ENCODE measurements around the gene CCDC77. TPM values are rescaled to one million over a fixed set of nuclear protein-coding genes. Genes with fewer than 3 reads are reported as not detected.

The CCDC77 gene
- total and polyA plus RNA-seq, 2 experiments from 2014 or later = 24.7 to 26.7 TPM

DNA sequence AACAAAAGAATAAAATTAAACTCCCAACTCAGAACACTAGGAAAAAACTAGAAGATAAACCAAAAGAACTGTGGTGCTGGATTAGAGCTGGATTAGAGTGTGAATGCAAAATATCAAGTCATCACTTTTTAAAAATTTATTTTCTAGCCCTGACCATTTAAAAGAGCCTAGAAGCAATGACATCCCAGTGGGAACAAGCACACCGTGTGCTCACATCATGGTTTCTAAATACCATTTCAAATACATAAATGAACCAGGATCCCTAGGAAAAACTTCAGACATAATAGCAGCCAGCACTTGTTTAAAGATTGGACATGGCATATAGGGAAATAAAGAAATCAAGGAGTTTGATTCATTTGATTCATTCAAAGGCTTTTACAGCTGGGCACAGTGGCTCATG, 42.4 kb upstream of the CCDC77 start:
- H3K9me3 Mint-ChIP-seq = peaks cover 11% of the 10 kb centered on the region; the same call in 2 of the 3 replicates
- H3K4me1 Mint-ChIP-seq = no peaks in the 10 kb centered on the region
- TF ChIP-seq ZNF114 (CRISPR knock-in tag; IDR thresholded peaks at IDR 0.05) (no peak), NANOG (IDR thresholded peaks at IDR 0.05; ENCODE audit: borderline replicate concordance) (no peak), EZH2 (IDR thresholded peaks at IDR 0.05; ENCODE audit: low read depth, unreplicated experiment) (no peak), POLR2AphosphoS5 (IDR thresholded peaks at IDR 0.05; ENCODE audit: low read depth) (no peak), EZH2phosphoT487 (IDR thresholded peaks at IDR 0.05; ENCODE audit: unreplicated experiment) (no peak), CREB1 (CRISPR knock-in tag; IDR thresholded peaks at IDR 0.05; ENCODE audit: low read depth) (no peak), JUNB (IDR thresholded peaks at IDR 0.05; ENCODE audit: unreplicated experiment) (no peak), STAT1 (IDR thresholded peaks at IDR 0.05; ENCODE audit: unreplicated experiment) (no peak), ZNF331 (CRISPR knock-in tag; IDR thresholded peaks at IDR 0.05; ENCODE audit: low read depth) (no peak)
- TF ChIP-seq, protein P1, sequence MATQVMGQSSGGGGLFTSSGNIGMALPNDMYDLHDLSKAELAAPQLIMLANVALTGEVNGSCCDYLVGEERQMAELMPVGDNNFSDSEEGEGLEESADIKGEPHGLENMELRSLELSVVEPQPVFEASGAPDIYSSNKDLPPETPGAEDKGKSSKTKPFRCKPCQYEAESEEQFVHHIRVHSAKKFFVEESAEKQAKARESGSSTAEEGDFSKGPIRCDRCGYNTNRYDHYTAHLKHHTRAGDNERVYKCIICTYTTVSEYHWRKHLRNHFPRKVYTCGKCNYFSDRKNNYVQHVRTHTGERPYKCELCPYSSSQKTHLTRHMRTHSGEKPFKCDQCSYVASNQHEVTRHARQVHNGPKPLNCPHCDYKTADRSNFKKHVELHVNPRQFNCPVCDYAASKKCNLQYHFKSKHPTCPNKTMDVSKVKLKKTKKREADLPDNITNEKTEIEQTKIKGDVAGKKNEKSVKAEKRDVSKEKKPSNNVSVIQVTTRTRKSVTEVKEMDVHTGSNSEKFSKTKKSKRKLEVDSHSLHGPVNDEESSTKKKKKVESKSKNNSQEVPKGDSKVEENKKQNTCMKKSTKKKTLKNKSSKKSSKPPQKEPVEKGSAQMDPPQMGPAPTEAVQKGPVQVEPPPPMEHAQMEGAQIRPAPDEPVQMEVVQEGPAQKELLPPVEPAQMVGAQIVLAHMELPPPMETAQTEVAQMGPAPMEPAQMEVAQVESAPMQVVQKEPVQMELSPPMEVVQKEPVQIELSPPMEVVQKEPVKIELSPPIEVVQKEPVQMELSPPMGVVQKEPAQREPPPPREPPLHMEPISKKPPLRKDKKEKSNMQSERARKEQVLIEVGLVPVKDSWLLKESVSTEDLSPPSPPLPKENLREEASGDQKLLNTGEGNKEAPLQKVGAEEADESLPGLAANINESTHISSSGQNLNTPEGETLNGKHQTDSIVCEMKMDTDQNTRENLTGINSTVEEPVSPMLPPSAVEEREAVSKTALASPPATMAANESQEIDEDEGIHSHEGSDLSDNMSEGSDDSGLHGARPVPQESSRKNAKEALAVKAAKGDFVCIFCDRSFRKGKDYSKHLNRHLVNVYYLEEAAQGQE (IDR thresholded peaks at IDR 0.05; ENCODE audit: unreplicated experiment) = no peak
- TF ChIP-seq, protein P2, sequence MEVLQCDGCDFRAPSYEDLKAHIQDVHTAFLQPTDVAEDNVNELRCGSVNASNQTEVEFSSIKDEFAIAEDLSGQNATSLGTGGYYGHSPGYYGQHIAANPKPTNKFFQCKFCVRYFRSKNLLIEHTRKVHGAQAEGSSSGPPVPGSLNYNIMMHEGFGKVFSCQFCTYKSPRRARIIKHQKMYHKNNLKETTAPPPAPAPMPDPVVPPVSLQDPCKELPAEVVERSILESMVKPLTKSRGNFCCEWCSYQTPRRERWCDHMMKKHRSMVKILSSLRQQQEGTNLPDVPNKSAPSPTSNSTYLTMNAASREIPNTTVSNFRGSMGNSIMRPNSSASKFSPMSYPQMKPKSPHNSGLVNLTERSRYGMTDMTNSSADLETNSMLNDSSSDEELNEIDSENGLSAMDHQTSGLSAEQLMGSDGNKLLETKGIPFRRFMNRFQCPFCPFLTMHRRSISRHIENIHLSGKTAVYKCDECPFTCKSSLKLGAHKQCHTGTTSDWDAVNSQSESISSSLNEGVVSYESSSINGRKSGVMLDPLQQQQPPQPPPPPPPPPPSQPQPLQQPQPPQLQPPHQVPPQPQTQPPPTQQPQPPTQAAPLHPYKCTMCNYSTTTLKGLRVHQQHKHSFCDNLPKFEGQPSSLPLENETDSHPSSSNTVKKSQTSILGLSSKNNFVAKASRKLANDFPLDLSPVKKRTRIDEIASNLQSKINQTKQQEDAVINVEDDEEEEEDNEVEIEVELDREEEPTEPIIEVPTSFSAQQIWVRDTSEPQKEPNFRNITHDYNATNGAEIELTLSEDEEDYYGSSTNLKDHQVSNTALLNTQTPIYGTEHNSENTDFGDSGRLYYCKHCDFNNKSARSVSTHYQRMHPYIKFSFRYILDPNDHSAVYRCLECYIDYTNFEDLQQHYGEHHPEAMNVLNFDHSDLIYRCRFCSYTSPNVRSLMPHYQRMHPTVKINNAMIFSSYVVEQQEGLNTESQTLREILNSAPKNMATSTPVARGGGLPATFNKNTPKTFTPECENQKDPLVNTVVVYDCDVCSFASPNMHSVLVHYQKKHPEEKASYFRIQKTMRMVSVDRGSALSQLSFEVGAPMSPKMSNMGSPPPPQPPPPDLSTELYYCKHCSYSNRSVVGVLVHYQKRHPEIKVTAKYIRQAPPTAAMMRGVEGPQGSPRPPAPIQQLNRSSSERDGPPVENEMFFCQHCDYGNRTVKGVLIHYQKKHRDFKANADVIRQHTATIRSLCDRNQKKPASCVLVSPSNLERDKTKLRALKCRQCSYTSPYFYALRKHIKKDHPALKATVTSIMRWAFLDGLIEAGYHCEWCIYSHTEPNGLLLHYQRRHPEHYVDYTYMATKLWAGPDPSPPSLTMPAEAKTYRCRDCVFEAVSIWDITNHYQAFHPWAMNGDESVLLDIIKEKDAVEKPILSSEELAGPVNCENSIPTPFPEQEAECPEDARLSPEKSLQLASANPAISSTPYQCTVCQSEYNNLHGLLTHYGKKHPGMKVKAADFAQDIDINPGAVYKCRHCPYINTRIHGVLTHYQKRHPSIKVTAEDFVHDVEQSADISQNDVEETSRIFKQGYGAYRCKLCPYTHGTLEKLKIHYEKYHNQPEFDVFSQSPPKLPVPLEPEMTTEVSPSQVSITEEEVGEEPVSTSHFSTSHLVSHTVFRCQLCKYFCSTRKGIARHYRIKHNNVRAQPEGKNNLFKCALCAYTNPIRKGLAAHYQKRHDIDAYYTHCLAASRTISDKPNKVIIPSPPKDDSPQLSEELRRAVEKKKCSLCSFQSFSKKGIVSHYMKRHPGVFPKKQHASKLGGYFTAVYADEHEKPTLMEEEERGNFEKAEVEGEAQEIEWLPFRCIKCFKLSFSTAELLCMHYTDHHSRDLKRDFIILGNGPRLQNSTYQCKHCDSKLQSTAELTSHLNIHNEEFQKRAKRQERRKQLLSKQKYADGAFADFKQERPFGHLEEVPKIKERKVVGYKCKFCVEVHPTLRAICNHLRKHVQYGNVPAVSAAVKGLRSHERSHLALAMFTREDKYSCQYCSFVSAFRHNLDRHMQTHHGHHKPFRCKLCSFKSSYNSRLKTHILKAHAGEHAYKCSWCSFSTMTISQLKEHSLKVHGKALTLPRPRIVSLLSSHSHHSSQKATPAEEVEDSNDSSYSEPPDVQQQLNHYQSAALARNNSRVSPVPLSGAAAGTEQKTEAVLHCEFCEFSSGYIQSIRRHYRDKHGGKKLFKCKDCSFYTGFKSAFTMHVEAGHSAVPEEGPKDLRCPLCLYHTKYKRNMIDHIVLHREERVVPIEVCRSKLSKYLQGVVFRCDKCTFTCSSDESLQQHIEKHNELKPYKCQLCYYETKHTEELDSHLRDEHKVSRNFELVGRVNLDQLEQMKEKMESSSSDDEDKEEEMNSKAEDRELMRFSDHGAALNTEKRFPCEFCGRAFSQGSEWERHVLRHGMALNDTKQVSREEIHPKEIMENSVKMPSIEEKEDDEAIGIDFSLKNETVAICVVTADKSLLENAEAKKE (CRISPR knock-in tag; IDR thresholded peaks at IDR 0.05) = no peak
- TF ChIP-seq, protein P3, sequence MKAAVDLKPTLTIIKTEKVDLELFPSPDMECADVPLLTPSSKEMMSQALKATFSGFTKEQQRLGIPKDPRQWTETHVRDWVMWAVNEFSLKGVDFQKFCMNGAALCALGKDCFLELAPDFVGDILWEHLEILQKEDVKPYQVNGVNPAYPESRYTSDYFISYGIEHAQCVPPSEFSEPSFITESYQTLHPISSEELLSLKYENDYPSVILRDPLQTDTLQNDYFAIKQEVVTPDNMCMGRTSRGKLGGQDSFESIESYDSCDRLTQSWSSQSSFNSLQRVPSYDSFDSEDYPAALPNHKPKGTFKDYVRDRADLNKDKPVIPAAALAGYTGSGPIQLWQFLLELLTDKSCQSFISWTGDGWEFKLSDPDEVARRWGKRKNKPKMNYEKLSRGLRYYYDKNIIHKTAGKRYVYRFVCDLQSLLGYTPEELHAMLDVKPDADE (IDR thresholded peaks at IDR 0.05) = no peak
- TF ChIP-seq, protein P4, sequence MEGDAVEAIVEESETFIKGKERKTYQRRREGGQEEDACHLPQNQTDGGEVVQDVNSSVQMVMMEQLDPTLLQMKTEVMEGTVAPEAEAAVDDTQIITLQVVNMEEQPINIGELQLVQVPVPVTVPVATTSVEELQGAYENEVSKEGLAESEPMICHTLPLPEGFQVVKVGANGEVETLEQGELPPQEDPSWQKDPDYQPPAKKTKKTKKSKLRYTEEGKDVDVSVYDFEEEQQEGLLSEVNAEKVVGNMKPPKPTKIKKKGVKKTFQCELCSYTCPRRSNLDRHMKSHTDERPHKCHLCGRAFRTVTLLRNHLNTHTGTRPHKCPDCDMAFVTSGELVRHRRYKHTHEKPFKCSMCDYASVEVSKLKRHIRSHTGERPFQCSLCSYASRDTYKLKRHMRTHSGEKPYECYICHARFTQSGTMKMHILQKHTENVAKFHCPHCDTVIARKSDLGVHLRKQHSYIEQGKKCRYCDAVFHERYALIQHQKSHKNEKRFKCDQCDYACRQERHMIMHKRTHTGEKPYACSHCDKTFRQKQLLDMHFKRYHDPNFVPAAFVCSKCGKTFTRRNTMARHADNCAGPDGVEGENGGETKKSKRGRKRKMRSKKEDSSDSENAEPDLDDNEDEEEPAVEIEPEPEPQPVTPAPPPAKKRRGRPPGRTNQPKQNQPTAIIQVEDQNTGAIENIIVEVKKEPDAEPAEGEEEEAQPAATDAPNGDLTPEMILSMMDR (conservative IDR thresholded peaks at IDR 0.05; ENCODE audit: low read depth in 2 of 2) = no peak
- H3K36me3 ChIP-seq (ENCODE audit: insufficient read depth) = peaks cover 31% of the 10 kb centered on the region
- DNase-seq (ENCODE audit: low spot score) = no peak
- ATAC-seq = no peak
- no peaks in the 10 kb centered on the region for H3K27me3 ChIP-seq (ENCODE audit: insufficient read depth)
- H3K27me3 Mint-ChIP-seq (ENCODE audit: insufficient read depth, low read depth, poor library complexity) = no peaks in the 10 kb centered on the region
- H3K4me1 ChIP-seq (ENCODE audit: insufficient read depth) = no peaks in the 10 kb centered on the region
- no peak overlapping the region for H3K4me2 ChIP-seq
- 0 out of 2 replicates have a peak, but pooled peaks cover 4% of the 10 kb centered on the region for H3K9me2 ChIP-seq (ENCODE audit: insufficient read depth)
- peaks cover 81% of the 10 kb centered on the region for H3K36me3 Mint-ChIP-seq (ENCODE audit: low read depth)
- H4K20me1 ChIP-seq (replicated peaks; ENCODE audit: insufficient read depth) = no peaks in the 10 kb centered on the region; the same call in 1 of the 2 replicates
- peaks cover 4% of the 10 kb centered on the region for H3K79me2 ChIP-seq (replicated peaks; ENCODE audit: insufficient read depth)
- no peak overlapping the region for H2AFZ ChIP-seq
- H3K27ac ChIP-seq (ENCODE audit: low read depth) = no peak overlapping the region
- no peak overlapping the region for H3K4me3 Mint-ChIP-seq
- no peak overlapping the region for H3K27ac Mint-ChIP-seq
- H3F3A ChIP-seq (replicated peaks; ENCODE audit: low read depth) = no peaks in the 10 kb centered on the region
- no peak overlapping the region for H3K4me3 ChIP-seq

Measured in GM23338 (cell line).